ENCODE measurements around the gene CHST13. TPM values are rescaled to one million over a fixed set of nuclear protein-coding genes. Genes with fewer than 3 reads are reported as not detected.

CHST13 gene
- total RNA-seq, 1 experiment from 2014 or later: not detected

GRCh38 chr3:126524429-126524988 lies 554 bp downstream of the CHST13 start:
- BruUV-seq (replicated peaks): no TSS peak
- TF ChIP-seq CTCF (IDR thresholded peaks at IDR 0.05; ENCODE audit: unreplicated experiment): no peak
- no peaks in the 10 kb centered on the region for H3K9me3 Mint-ChIP-seq (ENCODE audit: unreplicated experiment)
- POLR2A ChIA-PET: no interaction called here
- CTCF ChIA-PET: interaction anchor here (0.6 kb wide), 1 partner anchor 1019 kb away, joined by 4 read pairs; no protein-coding TSS in a partner anchor
- H3K27ac Mint-ChIP-seq (ENCODE audit: low read depth, unreplicated experiment): no peak overlapping the region
- no peaks in the 10 kb centered on the region for H3K27me3 Mint-ChIP-seq (ENCODE audit: insufficient read depth, unreplicated experiment)
- no peak for DNase-seq (ENCODE audit: unreplicated experiment)
- no peaks in the 10 kb centered on the region for H3K4me1 Mint-ChIP-seq (ENCODE audit: insufficient read depth, unreplicated experiment)
- H3K36me3 Mint-ChIP-seq (ENCODE audit: insufficient read depth, unreplicated experiment): no peaks in the 10 kb centered on the region
- intact Hi-C loops (cut with micrococcal nuclease): loop anchor here (5.0 kb wide), 1 partner anchor 228 kb away; no protein-coding TSS in a partner anchor
- no peak overlapping the region for H3K4me3 Mint-ChIP-seq (ENCODE audit: unreplicated experiment)

- TF ChIP-seq CTCF (IDR thresholded peaks at IDR 0.05; ENCODE audit: unreplicated experiment): no peak
- Mint-ChIP-seq H3K27me3 (ENCODE audit: insufficient read depth, unreplicated experiment) (no peaks in the 10 kb centered on the region), H3K4me3 (ENCODE audit: unreplicated experiment) (no peak overlapping the region), H3K4me1 (ENCODE audit: insufficient read depth, unreplicated experiment) (no peaks in the 10 kb centered on the region), H3K36me3 (ENCODE audit: insufficient read depth, unreplicated experiment) (no peaks in the 10 kb centered on the region), H3K27ac (ENCODE audit: low read depth, unreplicated experiment) (no peak overlapping the region), H3K9me3 (ENCODE audit: unreplicated experiment) (no peaks in the 10 kb centered on the region)
- no TSS peak for BruUV-seq (replicated peaks)
- POLR2A ChIA-PET: no interaction called here
- no peak for DNase-seq (ENCODE audit: unreplicated experiment)
- CTCF ChIA-PET: interaction anchor here (0.7 kb wide), 1 partner anchor 12 kb away, joined by 3 read pairs; no protein-coding TSS in a partner anchor
- intact Hi-C loops (cut with micrococcal nuclease): no loop called here
Measured at GRCh38 chr3:126525091-126525852, 1.3 kb downstream of the CHST13 start.

- no TSS peak for BruUV-seq (replicated peaks)
- intact Hi-C loops (cut with micrococcal nuclease): no loop called here
Measured at GRCh38 chr3:126525853-126526667, 2.1 kb downstream of the CHST13 start.

More at GRCh38 chr3:126525853-126526667, 2.1 kb downstream of the CHST13 start:
- no peaks in the 10 kb centered on the region for H3K9me3 Mint-ChIP-seq (ENCODE audit: unreplicated experiment)
- H3K36me3 Mint-ChIP-seq (ENCODE audit: insufficient read depth, unreplicated experiment): no peaks in the 10 kb centered on the region
- ChIA-PET POLR2A (no interaction called here), CTCF (interaction anchor here (0.7 kb wide), 1 partner anchor 11 kb away, joined by 3 read pairs; no protein-coding TSS in a partner anchor)
- TF ChIP-seq CTCF (IDR thresholded peaks at IDR 0.05; ENCODE audit: unreplicated experiment): no peak
- H3K4me1 Mint-ChIP-seq (ENCODE audit: insufficient read depth, unreplicated experiment): no peaks in the 10 kb centered on the region
- H3K27ac Mint-ChIP-seq (ENCODE audit: low read depth, unreplicated experiment): no peak overlapping the region
- H3K4me3 Mint-ChIP-seq (ENCODE audit: unreplicated experiment): no peak overlapping the region
- DNase-seq (ENCODE audit: unreplicated experiment): no peak
- H3K27me3 Mint-ChIP-seq (ENCODE audit: insufficient read depth, unreplicated experiment): no peaks in the 10 kb centered on the region

All from MCF 10A (cell line).